A673 (cell line): ENCODE measurements around the gene ZNF460. TPM values are rescaled to one million over a fixed set of nuclear protein-coding genes. Genes with fewer than 3 reads are reported as not detected.
A peak's percentile ranks its signal among the peaks of the same experiment; 100 is the strongest.

Source experiments
- BruUV-seq: library from RNA; stranded (reverse); fragments of 400-500 nt; replicated peaks from 2 replicates; lab custom pipeline; 2021; lab: Mats Ljungman, UMichigan
- CTCF ChIA-PET: fragments of 300-600 bp; sonication (Branson Sonifier 250); formaldehyde crosslinking; loops from one replicate; lab custom pipeline; 2022; ENCODE audit warnings: antibody characterized with exemption; lab: Charles Lee
- POLR2A ChIA-PET: fragments of 300-600 bp; sonication (Branson Sonifier 250); formaldehyde crosslinking; loops from one replicate; lab custom pipeline; 2022; ENCODE audit warnings: antibody characterized with exemption; ENCODE audit not compliant: low non-redundant PET; lab: Charles Lee
- DNase-seq: peaks from one replicate; pipeline ENCODE4 v3.0.0-alpha.2; 2015; ENCODE audit warnings: low spot score
- H3K27ac ChIP-seq: fragments of 200-600 bp; sonication (generic); 2 replicates; pipeline ENCODE4 v1.5.1; 2016; ENCODE audit warnings: mixed run types, low read depth, mild to moderate bottlenecking, mixed read lengths, antibody characterized with exemption, low read length; ENCODE audit not compliant: poor library complexity, severe bottlenecking
- H3K27me3 ChIP-seq: fragments of 200-600 bp; sonication (generic); replicated peaks from 2 replicates; pipeline ENCODE4 v1.6.1; 2017; ENCODE audit warnings: mixed run types, low read depth, mild to moderate bottlenecking, mixed read lengths, antibody characterized with exemption, low read length; ENCODE audit not compliant: insufficient read depth, poor library complexity
- H3K36me3 ChIP-seq: fragments of 200-600 bp; sonication (generic); 2 replicates; pipeline ENCODE4 v1.6.1; 2016; ENCODE audit warnings: mixed run types, mild to moderate bottlenecking, mixed read lengths, antibody characterized with exemption, low read length; ENCODE audit not compliant: insufficient read depth, poor library complexity, severe bottlenecking
- H3K4me1 ChIP-seq: fragments of 200-600 bp; sonication (generic); 2 replicates; pipeline ENCODE4 v1.6.1; 2017; ENCODE audit warnings: mixed run types, mild to moderate bottlenecking, mixed read lengths, antibody characterized with exemption, low read length; ENCODE audit not compliant: insufficient read depth, poor library complexity, severe bottlenecking
- H3K4me3 ChIP-seq: fragments of 200-600 bp; sonication (generic); 2 replicates; pipeline ENCODE4 v1.5.1; 2016; ENCODE audit warnings: low read depth, mixed run types, mild to moderate bottlenecking, mixed read lengths, low read length; ENCODE audit not compliant: poor library complexity, severe bottlenecking
- H3K9me3 ChIP-seq: fragments of 200-600 bp; sonication (generic); 2 replicates; pipeline ENCODE4 v1.6.1; 2016; ENCODE audit warnings: mixed run types, low read depth, mild to moderate bottlenecking, mixed read lengths, antibody characterized with exemption, low read length; ENCODE audit not compliant: poor library complexity, severe bottlenecking
- EZH2 ChIP-seq: fragments of 200-600 bp; sonication (generic); IDR thresholded peaks from 2 replicates; pipeline ENCODE4 v1.6.1; 2017; ENCODE audit warnings: borderline replicate concordance, low read depth, mild to moderate bottlenecking, mixed read lengths, antibody characterized with exemption, low read length; ENCODE audit not compliant: poor library complexity, severe bottlenecking
- intact Hi-C: fragments of 100-400 bp; cut with micrococcal nuclease; formaldehyde crosslinking; loops from one replicate; pipeline ENCODE4 v1.10.0; 2022; ENCODE audit not compliant: unreplicated experiment
- total RNA-seq: library from RNA; stranded (reverse); gene quantifications from 2 replicates; pipeline ENCODE4 v1.2.3, GENCODE V29; 2021
- TF ChIP-seq, protein P1 (sequence below): fragments of 300-800, 200-600 bp; sonication (generic); conservative IDR thresholded peaks from 2 replicates; pipeline ENCODE4 v1.5.1; 2017; ENCODE audit warnings: low read depth, mild to moderate bottlenecking, antibody characterized with exemption, low read length, moderate library complexity, mixed read lengths

The ZNF460 gene
- total RNA-seq, 1 experiment from 2014 or later, result 58.4 TPM

DNA sequence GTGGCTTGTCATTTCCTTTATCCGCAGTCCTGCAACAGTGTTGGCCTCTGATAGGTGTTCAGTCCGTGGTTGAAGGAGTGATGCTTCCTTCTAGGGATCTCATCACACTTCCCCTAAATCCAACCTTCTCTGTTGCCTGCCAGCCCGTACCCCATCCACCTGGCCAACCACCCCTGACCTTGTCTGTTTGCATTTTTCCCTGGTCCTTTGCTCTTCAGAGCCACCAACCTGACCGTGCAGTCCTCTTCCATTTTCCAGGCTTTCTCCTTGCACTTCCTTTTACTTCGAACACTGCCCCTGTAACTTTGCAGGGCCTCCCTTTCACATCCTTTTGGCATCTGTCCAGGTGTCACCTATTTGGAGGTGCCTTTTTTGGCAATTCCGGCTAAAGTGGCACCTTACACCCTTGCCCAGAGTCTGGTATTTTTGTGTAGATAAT is 696 bp downstream of the ZNF460 start:
- Histone ChIP-seq H3K27me3 (no peaks in the 10 kb centered on the region), H3K9me3 (no peaks in the 10 kb centered on the region), H3K27ac (peak overlapping the region; percentile 98), H3K4me1 (peaks cover 13% of the 10 kb centered on the region), H3K36me3 (peaks cover 22% of the 10 kb centered on the region), H3K4me3 (peak overlapping the region; percentile 92)
- ChIA-PET POLR2A (no interaction called here), CTCF (no interaction called here)
- TF ChIP-seq, protein P1, sequence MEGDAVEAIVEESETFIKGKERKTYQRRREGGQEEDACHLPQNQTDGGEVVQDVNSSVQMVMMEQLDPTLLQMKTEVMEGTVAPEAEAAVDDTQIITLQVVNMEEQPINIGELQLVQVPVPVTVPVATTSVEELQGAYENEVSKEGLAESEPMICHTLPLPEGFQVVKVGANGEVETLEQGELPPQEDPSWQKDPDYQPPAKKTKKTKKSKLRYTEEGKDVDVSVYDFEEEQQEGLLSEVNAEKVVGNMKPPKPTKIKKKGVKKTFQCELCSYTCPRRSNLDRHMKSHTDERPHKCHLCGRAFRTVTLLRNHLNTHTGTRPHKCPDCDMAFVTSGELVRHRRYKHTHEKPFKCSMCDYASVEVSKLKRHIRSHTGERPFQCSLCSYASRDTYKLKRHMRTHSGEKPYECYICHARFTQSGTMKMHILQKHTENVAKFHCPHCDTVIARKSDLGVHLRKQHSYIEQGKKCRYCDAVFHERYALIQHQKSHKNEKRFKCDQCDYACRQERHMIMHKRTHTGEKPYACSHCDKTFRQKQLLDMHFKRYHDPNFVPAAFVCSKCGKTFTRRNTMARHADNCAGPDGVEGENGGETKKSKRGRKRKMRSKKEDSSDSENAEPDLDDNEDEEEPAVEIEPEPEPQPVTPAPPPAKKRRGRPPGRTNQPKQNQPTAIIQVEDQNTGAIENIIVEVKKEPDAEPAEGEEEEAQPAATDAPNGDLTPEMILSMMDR, result no peak
- TF ChIP-seq EZH2, result no peak
- BruUV-seq, result no TSS peak
- intact Hi-C loops, result loop anchor here (1.0 kb wide), 1 partner anchor 41 kb away; the partner anchor contains the start of gene ZNF805
- peak; percentile 21 for DNase-seq

DNA sequence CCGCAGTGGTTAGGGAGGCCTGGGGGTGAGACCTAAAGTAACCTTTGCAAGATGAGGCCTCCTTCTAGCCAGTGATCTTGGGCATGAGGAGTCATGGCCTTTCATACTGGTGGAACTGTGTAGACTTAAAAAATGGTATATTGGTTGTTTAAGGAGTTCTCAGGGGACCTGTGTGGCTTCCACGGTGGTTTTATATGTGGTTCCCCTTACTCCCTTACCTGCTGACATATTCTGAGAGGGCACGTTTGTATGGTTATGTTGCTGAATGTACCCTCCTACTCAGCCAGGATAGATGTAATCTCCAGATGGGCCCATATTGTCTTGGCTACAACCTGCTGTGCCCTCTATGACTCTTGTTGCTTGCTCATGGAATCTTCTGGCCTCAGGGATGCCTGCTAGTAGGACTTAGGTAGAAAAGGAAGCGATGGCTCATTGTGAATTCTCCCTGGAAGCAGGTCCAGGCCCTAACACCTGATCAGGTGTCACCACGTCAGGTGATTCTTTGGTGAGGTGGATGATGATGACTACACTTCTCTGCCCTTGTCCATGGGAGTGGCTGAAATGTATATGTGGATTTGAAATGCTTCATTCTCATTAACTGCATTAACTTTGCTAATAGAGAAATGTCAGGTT is 1.8 kb downstream of the ZNF460 start:
- DNase-seq, result no peak
- Histone ChIP-seq H3K27ac (no peak overlapping the region), H3K9me3 (no peaks in the 10 kb centered on the region), H3K4me1 (peaks cover 13% of the 10 kb centered on the region), H3K4me3 (peak overlapping the region; percentile 92), H3K36me3 (peaks cover 33% of the 10 kb centered on the region), H3K27me3 (no peaks in the 10 kb centered on the region)
- intact Hi-C loops, result no loop called here
- ChIA-PET POLR2A (no interaction called here), CTCF (no interaction called here)
- BruUV-seq, result no TSS peak
- TF ChIP-seq, protein P1, result no peak
- TF ChIP-seq EZH2, result no peak

DNA sequence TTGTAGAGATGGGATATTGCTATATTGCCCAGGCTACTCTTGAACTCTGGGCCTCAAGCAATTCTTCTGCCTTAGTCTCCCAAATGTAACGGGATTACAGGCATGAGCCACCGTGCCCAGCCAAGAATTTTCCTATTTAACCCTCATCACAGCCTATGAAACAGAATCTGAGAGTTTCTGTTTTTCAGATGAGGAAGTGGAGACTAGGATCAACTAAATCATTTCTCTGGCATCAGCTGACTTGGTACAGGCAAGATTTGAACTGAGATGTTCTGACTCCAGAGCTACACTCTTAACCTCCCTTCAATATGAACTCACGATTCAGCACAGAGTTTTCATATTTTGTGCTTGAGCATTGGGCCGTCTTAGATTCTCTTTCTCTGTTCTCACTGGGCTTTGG is 8.1 kb downstream of the ZNF460 start:
- POLR2A ChIA-PET, result no interaction called here
- peaks cover 92% of the 10 kb centered on the region for H3K36me3 ChIP-seq

More for the DNA sequence above, 8.1 kb downstream of the ZNF460 start:
- CTCF ChIA-PET, result no interaction called here
- intact Hi-C loops, result no loop called here
- Histone ChIP-seq H3K4me1 (no peaks in the 10 kb centered on the region), H3K9me3 (peaks cover 26% of the 10 kb centered on the region), H3K4me3 (no peak overlapping the region), H3K27ac (no peak overlapping the region), H3K27me3 (no peaks in the 10 kb centered on the region)
- no peak for DNase-seq
- no TSS peak for BruUV-seq
- TF ChIP-seq, protein P1, result no peak
- no peak for TF ChIP-seq EZH2
